Colon (tissue), 2 donors: ENCODE measurements around the gene RGN.
A peak's percentile ranks its signal among the peaks of the same experiment; 100 is the strongest.
"Not testable (repeated sequence)": the region's sequence is repeated elsewhere in the genome, so short reads cannot be mapped to it uniquely, and the experiment has no call there.

Experiments
- FAIRE-seq: peaks from 2 replicates; lab custom pipeline; 2012; peaks lifted over from hg19 to GRCh38; lab: Jason Lieb, UNC
- donor health status: control.
- donor health status: control.

RGN gene

DNA sequence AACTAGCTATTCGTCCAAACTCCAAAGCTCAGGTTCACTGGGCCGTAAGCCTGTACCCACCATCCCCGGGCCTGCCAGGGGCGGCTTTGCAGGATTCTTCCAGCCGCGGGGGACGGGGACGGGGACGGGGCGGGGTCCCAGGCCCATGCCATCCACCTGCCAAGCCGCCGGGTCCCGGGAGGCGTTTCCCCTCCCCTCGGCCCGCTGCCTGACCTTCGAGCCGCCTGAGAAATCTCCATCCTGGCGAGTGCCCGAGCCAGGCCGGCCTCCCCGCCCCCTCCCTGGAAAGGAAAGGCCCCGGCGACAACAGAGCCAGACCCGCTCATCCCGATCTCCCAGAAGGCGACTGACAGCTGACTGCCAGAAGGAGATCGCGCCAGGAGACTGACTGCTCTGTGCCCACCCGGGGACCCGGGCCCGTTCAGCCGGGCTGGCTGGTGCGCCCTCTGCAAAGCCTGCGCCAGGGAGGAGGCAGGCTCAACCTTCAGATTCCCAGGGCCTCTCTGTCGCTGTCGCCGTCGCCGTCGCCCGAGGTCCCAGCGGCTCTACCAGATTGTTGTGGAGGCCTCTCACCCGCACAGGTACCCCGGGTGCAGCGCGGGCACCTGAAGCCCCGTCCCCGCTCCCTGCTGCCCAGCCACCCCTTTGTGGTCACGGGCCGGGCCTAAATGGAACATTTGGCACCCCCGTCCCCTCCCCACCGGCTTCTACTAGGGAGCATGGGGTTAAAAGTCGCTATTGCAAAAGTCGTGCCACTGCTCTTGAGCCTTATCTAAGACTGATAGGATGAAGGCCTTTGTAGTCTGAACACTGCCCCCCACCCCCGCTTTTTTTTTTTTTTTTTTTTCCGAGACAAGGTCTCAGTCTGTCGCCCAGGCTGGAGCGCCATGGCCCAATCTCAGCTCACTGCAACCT, at the start of gene RGN:
Gene RGN (plus strand): TSS at position 315 of the 915 bp plus-strand sequence. CDS start 2,702 bp downstream, outside the sequence.
- FAIRE-seq: no peak

DNA sequence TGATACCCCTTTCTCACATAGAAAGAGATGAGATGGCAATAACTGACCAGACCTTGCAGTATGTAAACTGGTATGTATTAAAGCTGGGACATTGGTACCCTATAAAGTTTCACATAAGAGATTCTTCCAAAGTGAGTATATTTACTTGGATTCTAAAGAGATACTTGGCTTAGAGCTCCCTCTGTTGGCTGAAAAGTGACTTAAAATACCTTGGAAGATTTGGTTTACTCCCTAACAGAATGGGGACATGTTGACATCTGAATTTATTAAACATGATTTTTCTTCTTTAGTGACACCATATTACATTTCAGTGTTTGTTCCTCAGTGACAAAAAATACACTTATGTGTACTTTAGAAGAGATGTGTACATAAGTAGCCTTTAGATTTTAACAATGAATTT, 47.9 kb upstream of the RGN start:
- peak; percentile 87 for FAIRE-seq

DNA sequence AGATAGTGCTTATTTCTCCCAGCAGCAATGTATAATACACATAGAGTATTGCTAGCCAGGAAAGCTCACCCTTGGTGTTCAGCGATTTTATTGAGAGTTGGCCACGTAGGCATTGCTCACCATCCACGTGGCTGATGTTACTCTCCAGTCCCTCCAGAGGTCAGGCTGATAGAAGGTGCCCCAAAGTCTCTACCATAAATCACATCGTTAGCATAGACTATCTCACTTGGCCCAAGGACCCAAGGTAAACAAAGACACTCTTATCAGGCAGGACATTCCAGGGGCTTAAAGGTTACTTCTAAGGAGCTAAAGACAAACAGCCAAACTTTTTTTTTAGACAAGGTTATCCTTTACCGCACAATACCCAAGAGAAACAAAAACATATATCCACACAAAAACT, 30.3 kb upstream of the RGN start:
- FAIRE-seq: no peak

DNA sequence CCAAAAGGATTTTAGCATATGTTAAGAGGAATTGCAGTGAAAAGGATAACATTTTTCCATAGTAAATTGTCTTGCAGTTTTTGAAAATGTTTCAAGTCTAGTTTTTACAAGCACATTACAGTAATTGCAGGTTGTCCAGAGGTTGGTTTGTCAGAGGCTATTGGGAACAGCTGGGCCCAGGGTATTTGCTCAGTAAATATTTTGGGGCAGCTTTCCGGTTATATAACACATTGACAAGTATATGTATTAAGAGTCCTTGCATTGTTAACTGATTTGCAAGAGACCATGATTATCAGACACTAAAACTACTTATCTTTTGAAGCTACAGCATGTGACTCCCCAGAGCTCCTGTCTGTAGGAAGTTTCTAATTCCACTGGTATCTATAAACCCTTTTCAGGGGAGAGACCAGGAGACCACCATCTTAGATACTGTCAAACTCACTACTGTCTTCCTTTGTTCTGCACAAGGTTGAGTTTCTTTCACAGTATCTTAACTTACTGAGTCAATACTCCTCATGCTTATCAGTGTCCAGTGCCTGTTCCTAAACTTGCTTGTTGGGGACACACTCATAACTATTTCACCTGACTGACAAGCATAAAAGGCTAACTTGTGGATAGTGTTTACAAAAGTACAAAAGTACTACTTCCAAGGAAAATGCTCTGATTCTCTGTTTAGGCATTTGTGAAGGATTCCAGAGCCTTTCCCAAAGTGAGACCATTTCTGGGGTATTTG, 18.9 kb upstream of the RGN start:
- FAIRE-seq: no peak

DNA sequence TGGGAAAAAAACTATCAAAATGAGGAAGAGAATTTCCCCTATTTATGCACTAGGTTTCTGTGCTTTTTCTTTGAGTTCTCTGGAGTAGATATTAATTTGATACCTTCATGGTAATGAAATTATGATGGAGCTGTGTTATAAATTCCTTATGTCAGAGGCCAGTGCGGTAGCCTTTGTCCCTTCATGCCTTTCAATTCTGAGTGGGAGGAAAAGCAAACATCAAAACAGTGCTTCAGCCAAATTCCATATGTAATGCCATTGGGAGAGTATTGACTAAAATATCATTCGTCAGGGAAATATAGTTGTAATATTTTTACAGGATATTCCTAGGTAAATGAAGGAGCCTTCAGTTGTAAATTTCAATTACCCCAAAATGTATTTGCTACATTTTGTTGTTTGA, 17.5 kb upstream of the RGN start:
- no peak for FAIRE-seq

DNA sequence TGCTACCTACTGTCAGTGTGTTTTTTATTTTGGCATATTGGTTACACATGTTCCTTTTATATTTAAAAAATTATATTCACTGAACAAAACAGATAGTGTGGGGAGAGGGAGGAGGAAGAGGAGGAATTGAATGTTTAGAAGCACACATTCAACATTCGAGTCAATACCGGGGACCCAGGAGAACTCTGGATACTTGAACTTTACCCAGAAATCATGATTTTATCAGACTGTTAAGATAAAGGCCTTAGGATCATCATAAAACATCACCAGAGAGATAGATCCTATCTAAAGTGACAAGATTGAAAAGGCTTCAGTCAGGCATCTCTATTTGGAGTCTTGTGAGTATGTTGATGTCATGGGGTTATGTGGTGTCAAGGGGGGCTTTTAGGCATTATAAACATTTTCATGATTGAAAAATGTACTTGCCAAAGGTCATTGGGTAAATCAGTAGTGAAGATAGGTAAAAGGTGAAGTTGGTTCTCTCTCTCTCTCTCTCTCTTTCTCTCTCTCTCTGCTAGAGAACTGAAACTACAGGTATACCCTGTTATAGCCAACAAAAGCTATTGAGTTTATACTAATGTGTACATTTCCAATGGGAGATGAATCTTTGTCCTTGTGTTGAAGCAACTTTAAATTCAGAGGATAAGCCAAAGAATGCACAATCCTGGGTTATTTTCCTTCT, 16.9 kb upstream of the RGN start:
- no peak for FAIRE-seq

DNA sequence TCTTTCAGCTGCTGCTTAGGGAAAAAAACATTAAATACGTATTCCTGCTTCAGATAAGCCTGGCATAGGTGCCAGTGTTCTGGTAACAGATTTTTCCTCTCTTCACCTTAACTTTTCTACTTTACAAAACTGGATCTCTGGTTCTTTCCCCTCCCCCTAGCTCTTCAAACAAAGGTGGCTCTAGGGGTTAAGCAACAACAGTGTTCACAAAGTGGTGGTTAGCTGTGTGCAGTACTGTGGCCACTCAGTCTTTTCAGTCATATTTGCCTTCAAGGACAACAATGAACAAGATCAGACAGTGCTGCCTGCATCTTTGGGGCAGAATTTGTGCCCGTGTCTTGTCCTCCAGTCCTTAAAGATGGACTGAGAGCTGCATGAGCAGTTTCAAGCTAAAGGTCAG, 15.1 kb upstream of the RGN start:
- no peak for FAIRE-seq

DNA sequence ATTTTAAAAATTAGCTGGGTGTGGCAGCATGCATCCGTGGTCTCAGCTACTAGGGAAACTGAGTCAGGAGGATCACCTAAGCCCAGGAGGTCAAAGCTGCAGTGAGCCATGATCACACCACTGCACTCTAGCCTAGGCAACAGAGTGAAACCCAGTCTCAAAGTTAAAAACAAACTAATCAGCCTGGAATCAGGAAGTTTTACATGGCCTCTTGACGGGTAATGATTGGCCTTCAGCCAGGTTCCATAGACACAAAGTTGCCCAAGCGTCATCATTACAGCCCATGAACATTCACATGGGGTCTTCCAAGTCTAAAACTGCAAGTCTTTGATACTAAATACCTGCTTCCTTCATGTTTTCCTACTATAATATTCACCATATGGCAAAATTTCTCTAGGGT, 10.0 kb upstream of the RGN start:
- no peak for FAIRE-seq

DNA sequence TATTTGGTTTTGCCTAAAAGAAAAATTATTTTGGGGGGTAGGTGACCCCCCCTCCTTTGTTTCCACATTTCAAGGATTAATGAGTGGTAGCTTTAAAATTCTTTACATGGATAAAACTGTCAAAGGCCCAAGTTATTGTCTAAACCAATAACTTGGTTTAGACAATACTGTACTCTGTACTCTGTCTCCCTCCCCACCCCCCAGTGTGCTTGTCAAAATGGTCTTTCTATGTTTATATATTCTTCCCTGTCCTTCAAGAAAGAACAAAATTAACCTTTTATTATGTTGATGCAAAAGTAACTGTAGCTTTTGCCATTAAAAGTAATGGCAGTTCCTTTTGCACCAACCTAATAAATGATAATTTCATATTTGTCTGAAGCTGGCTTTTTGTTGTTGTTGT, 9.5 kb upstream of the RGN start:
- no peak for FAIRE-seq

DNA sequence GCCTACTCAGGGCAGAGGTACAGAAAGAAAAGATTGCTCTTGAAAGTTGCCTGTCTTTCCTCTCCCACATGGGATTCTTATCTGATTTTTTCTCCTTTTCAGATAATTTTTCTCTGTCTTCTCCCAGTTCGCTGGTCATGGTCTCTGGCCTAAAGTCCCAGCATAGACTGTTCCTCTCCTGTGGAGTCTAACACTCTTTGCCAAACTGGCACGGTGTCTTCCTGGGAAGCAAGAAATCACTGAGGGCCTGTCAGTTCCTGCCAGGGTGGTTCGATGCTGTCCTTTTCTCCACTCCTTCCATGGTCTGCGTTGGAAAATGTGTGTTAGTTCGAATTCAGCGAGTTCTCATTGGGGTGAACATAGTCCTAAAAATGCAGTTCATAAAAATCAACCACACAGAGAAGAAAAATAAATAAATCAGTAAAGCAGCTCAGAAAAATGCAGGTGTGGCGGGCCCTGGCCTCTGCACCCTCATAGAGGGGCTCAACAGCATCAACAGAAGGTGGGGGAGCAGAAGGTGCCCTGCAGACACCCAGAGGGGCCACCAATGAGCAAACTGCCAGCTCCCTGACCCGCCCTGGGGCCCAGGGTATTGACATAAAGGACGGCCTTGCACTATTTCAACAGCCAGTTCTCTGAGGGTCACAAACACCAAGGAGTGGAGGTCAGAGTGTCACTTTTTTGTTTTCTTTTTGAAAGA, 2.1 kb downstream of the RGN start:
- FAIRE-seq: no peak

DNA sequence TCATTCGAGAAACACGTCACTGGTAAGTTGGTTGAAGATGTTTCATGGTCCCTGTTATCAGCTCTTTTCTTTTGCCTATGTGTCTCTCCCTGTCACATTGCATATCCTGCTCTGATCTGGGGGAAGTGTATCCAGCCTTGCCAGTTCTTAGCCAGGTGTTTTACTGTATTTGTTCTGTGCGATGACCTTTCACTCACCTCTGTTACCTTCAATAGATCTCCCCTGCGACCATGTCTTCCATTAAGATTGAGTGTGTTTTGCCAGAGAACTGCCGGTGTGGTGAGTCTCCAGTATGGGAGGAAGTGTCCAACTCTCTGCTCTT, 2.6 kb downstream of the RGN start:
- FAIRE-seq: no peak

DNA sequence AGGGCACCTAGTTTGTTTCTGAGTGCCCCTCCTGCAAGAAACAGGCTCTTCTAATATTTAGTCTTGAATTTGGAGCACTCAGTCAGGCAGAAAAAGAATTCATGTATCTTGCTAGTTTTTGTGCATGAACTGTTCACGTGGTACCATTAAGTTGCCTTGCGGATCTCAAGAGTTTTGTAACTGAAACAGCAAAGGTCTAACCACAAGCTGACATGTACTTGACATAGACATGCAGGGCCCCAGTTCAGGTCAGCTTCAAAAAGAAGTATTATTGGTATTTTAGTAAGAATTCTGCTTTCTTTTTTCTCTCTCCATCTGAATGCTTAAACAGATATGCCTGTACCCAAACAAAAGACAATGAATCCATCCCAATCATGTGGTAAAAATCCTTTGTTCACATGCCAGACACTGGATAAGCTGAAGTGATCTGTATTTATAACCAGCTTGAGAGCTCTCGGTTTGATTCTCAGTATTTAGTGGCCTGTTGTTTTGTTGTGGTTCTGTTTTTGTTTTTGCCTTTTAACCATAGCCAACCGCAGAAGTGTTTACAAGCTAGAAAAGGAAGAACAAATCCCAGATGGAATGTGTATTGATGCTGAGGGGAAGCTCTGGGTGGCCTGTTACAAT, 13.0 kb downstream of the RGN start:
- no peak for FAIRE-seq

DNA sequence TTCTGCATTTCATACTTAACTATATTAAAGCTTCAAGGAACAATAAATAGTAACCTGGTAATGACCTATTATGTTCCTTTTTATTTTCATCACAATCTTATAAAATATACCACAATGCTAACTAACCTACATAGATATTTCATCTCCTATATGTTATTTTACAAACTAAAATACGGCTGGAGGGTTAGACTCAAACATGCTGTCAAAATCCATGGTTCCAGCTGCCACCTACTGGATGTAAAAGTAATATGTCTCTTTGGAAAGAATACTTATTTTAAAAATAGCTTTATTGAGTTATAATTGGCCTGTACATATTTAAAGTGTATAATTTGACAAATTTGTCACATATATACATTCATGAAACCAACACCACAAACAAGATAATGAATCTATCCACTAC, 15.0 kb downstream of the RGN start:
- FAIRE-seq: peak; percentile 24

DNA sequence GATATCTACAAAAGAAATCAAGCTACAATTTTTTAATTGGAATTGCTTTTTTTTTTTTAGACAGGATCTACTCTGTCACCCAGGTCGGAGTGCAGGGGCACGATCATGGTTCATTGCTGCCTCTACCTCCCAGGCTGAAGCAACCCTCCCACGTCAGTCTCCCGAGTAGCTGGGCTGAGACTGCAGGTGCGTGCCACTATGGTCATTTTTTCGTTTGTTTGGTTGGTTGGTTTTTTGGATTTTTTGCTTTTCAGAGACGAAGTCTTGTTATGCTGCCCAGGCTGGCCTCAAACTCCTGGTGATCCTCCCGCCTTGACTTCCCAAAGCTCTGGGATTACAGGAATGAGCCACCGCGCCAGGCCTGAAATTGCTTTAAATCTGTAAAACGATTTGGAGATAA, 15.6 kb downstream of the RGN start:
- FAIRE-seq: no peak

DNA sequence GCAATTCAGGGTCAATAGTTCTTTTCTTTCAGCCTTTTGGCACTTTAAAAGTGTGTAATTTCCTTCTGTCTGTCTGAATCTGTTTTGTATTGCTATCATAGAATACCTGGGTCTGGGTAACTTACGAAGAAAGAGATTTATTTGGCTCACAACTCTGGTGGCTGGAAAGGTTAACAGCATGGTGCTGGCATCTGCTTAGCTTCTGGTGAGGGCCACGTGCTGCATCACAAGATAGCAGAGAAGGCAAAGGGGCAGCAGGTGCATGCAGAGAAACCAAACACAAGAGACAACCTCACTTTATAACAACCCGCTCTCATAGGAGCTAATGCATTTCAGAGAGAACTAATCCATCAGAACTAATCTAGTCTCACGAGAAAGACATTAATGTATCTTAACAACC, 18.8 kb downstream of the RGN start:
- no peak for FAIRE-seq

DNA sequence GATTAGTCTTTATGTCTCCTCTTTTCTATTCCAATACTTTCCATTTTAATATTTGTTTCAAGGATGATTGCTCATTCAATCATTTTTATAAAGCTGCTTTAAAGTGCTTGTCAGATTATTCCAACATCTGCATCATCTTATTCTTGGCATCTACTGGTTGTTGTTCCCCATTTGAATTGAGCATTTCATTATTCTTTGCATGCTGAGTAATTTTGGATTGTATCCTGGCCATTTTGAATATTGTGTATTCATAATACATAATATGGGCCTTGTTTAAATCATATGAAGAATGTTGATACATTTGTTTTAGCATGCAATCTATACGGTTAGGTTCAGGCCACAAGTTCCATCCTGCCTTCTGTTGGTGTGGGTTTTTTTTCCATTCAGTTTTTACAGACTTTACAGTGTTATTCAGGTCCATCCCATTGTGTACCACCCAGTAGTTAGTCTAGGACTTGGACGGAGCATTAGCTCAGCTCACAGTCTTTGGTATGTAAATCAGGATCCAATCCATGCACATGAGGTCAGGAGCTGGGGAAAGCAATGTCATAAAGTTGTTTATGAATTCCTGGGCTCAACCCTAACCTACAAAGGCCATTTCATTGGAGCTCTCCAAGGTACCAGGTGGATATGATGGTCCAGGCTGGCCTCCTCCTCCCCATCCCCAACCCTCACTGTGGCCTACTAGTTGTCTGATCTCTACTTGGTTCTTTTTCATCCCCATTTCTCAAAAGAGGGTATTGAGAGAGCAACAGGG, 20.3 kb downstream of the RGN start:
- peak; percentile 90 for FAIRE-seq

DNA sequence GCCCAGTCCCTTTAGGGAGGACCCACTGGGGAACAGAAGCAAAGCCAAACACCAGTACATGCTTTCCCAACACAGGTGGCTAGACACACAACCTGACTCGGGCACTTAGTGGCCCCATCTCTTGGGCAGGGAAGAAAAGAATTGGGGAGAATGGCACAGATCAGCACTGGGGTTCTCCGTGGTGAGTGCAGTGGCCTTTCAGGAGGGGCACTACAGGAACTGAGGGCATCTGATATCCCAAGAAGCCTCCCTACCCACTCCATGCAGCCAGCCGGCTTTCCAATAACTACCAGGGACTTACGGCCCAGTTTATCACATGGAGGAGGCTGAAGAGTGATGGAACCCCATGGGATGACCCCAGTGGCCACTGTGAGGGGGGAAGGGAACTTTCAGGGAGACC, 23.0 kb downstream of the RGN start:
- no peak for FAIRE-seq

DNA sequence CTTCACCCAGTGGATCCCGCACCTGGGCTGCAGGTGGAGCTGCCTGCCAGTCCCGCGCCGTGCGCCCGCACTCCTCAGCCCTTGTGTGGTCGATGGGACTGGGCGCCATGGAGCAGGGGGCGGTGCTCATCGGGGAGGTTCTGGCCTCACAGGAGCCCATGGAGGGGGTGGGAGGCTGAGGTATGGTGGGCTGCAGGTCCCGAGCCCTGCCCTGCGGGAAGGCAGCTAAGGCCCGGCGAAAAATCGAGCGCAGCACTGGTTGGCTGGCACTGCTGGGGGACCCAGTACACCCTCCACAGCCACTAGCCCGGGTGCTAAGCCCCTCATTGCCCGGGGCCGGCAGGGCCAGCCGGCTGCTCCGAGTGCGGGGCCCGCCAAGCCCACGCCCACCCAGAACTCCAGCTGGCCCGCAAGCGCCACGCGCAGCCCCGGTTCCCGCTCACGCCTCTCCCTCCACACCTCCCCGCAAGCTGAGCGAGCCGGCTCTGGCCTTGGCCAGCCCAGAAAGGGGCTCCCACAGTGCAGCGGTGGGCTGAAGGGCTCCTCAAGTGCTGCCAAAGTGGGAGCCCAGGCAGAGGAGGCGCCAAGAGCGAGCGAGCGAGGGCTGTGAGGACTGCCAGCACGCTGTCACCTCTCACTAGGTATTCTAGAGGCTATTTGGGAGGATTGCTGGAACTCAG, 32.8 kb downstream of the RGN start:
- not testable (repeated sequence) for FAIRE-seq

DNA sequence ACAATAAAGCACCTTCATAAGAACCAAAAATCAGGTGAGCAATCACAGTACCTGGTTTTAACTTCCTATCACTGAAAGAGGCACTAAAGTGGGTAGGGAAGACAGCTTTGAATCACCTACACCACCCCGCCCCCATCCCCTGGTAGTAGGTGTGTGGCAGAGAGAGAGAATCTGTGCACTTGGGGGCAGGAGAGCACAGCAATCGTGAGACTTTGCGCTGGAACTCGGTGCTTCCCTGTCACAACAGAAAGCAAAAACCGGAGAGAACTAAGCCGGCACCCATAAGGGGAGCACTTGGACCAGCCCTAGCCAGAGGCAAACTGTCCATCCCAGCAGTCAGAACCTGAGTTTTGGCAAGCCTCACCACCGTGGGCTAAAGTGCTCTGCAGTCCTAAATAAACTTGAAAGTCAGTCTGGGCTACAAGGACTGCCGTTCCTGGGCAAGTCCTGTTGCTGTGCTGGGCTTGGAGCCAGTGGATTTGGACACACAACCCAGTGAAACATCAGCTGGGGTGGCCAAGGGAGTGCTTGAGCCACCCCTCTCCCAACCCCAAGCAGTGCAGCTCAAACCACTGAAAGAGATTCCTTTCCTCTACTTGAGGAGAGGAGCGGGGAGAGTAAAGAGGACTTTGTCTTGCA, 34.2 kb downstream of the RGN start:
- no peak for FAIRE-seq

DNA sequence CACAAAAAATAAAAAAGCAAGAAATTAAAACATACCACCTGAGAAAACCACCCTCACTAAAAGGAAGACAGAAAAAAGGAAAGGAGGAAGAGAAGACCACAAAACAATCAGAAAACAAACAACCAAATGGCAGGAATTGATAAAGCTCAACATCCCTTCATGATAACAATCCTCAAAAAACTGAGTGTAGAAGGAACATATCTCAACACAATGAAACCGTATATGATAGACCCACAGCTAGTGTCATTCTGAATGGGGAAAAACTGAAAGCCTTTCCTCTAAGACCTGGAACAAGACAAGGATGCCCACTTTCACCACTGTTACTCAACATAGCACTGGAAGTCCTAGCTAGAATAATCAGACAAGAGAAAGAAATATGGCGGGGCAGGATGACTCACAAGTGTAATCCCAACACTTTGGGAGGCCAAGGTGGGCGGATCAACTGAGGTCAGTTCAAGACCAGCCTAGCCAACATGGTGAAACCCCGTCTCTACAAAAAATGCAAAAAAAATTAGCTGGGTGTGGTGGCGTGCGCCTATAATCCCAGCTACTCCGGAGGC, 38.4 kb downstream of the RGN start:
- peak; percentile 49 for FAIRE-seq
